Activated CD8-positive, alpha-beta T cell treated with anti-CD3 and anti-CD28 coated beads for 36 hours (primary cell): ENCODE measurements around the gene MAP3K21. TPM values are rescaled to one million over a fixed set of nuclear protein-coding genes. Genes with fewer than 3 reads are reported as not detected.

Experiments used
- ATAC-seq: fragments of 200-7000 bp; cut with Tn5 transposase; one replicate; pipeline ENCODE4 v1.10.0; 2021; ENCODE audit warnings: mild to moderate bottlenecking, moderate library complexity
- CTCF ChIA-PET: fragments of 350-600 bp; sonication (Branson Sonifier 250); formaldehyde crosslinking; loops from one replicate; lab custom pipeline; 2021; ENCODE audit warnings: antibody characterized with exemption; lab: Charles Lee
- POLR2A ChIA-PET: fragments of 350-600 bp; sonication (Branson Sonifier 250); formaldehyde crosslinking; loops from one replicate; lab custom pipeline; 2021; ENCODE audit warnings: antibody characterized with exemption; lab: Charles Lee
- DNase-seq: peaks from one replicate; pipeline ENCODE4 v3.0.0-alpha.2; 2020
- H3K27ac Mint-ChIP-seq: one replicate; pipeline ENCODE4 v1.8.0; 2021; ENCODE audit warnings: mild to moderate bottlenecking, mixed read lengths
- H3K27me3 Mint-ChIP-seq: one replicate; pipeline ENCODE4 v1.8.0; 2021; ENCODE audit warnings: mixed read lengths
- H3K36me3 Mint-ChIP-seq: one replicate; pipeline ENCODE4 v1.8.0; 2021; ENCODE audit warnings: low read depth, mixed read lengths
- H3K4me1 Mint-ChIP-seq: one replicate; pipeline ENCODE4 v1.8.0; 2021; ENCODE audit warnings: low read depth, mixed read lengths
- H3K4me3 Mint-ChIP-seq: one replicate; pipeline ENCODE4 v1.8.0; 2021; ENCODE audit warnings: mild to moderate bottlenecking, moderate library complexity, mixed read lengths
- H3K9me3 Mint-ChIP-seq: one replicate; pipeline ENCODE4 v1.8.0; 2021; ENCODE audit warnings: mixed read lengths
- CTCF ChIP-seq: fragments of 200-600 bp; IDR thresholded peaks from one replicate; pipeline ENCODE4 v1.8.0; 2022; ENCODE audit warnings: antibody characterized with exemption, mild to moderate bottlenecking
- intact Hi-C: fragments of 100-400 bp; cut with micrococcal nuclease; formaldehyde crosslinking; loops from one replicate; pipeline ENCODE4 v1.10.0; 2022
- total RNA-seq, 2 experiments: library from RNA; stranded (reverse); gene quantifications; one replicate each; pipeline ENCODE4 v1.2.3, GENCODE V29; 2021

MAP3K21 gene
- total RNA-seq, 2 experiments from 2014 or later: 2.7 to 3.2 TPM

GRCh38 chr1:233289676-233290075 is 37.8 kb upstream of the MAP3K21 start:
- intact Hi-C loops: no loop called here
- ATAC-seq (no peak), DNase-seq (no peak)
- CTCF ChIA-PET: no interaction called here
- H3K9me3 Mint-ChIP-seq: no peaks in the 10 kb centered on the region
- peak overlapping the region; percentile 3 for H3K27ac Mint-ChIP-seq
- POLR2A ChIA-PET: no interaction called here
- no peaks in the 10 kb centered on the region for H3K27me3 Mint-ChIP-seq
- H3K36me3 Mint-ChIP-seq: peaks cover 23% of the 10 kb centered on the region
- peaks cover 24% of the 10 kb centered on the region for H3K4me1 Mint-ChIP-seq
- no peak overlapping the region for H3K4me3 Mint-ChIP-seq
- no peak for TF ChIP-seq CTCF

GRCh38 chr1:233290396-233291034 is 37.0 kb upstream of the MAP3K21 start:
- H3K9me3 Mint-ChIP-seq: no peaks in the 10 kb centered on the region
- peaks cover 27% of the 10 kb centered on the region for H3K4me1 Mint-ChIP-seq
- no peak for TF ChIP-seq CTCF
- CTCF ChIA-PET: no interaction called here
- ATAC-seq: no peak
- POLR2A ChIA-PET: no interaction called here
- H3K27ac Mint-ChIP-seq: no peak overlapping the region
- no peak for DNase-seq
- intact Hi-C loops: no loop called here
- H3K27me3 Mint-ChIP-seq: no peaks in the 10 kb centered on the region
- peaks cover 23% of the 10 kb centered on the region for H3K36me3 Mint-ChIP-seq
- H3K4me3 Mint-ChIP-seq: no peak overlapping the region

GRCh38 chr1:233293556-233294446 is 33.7 kb upstream of the MAP3K21 start:
- Mint-ChIP-seq H3K27me3 (no peaks in the 10 kb centered on the region), H3K27ac (peak overlapping the region; percentile 40), H3K36me3 (peaks cover 6% of the 10 kb centered on the region), H3K4me3 (peak overlapping the region; percentile 88), H3K4me1 (peaks cover 29% of the 10 kb centered on the region), H3K9me3 (no peaks in the 10 kb centered on the region)
- DNase-seq (no peak), ATAC-seq (no peak)
- ChIA-PET POLR2A (no interaction called here), CTCF (interaction anchor here (1.3 to 1.5 kb wide), 2 partner anchors 11 kb away, joined by 3 to 7 read pairs; no protein-coding TSS in a partner anchor)
- no peak for TF ChIP-seq CTCF
- intact Hi-C loops: no loop called here

- ChIA-PET CTCF (interaction anchor here (1.3 kb wide), 1 partner anchor 10 kb away, joined by 3 read pairs; no protein-coding TSS in a partner anchor), POLR2A (interaction anchor here (0.6 to 0.8 kb wide), 3 partner anchors 34 to 155 kb away, joined by 3 to 5 read pairs (median 3); no protein-coding TSS in a partner anchor)
- H3K27ac Mint-ChIP-seq: peak overlapping the region; percentile 88
- peaks cover 29% of the 10 kb centered on the region for H3K4me1 Mint-ChIP-seq
- no peaks in the 10 kb centered on the region for H3K27me3 Mint-ChIP-seq
- no peaks in the 10 kb centered on the region for H3K9me3 Mint-ChIP-seq
- no peak for TF ChIP-seq CTCF
- intact Hi-C loops: no loop called here
- ATAC-seq (peak; percentile 79), DNase-seq (peak; percentile 71)
- peak overlapping the region; percentile 88 for H3K4me3 Mint-ChIP-seq
- peaks cover 3% of the 10 kb centered on the region for H3K36me3 Mint-ChIP-seq
These were observed 32.6 kb upstream of the MAP3K21 start for GRCh38 chr1:233294913-233295236.
